ENCODE data around the gene SAFB2.

Gene SAFB2

GRCh38 chr19:5655412-5655811 is 32.8 kb upstream of the SAFB2 start:
- no peaks in the 10 kb centered on the region for H3K4me1 ChIP-seq (ENCODE audit: control insufficient read depth, low read length)
- no peak for TF ChIP-seq EZH2phosphoT487 (IDR thresholded peaks at IDR 0.05; ENCODE audit: borderline replicate concordance, low read length)
- no peak for TF ChIP-seq CTCF (IDR thresholded peaks at IDR 0.05; ENCODE audit: low read depth, low read length, poor library complexity, severe bottlenecking)
- H3K27me3 ChIP-seq (ENCODE audit: control insufficient read depth, low read length): no peaks in the 10 kb centered on the region
- no peaks in the 10 kb centered on the region; the same call in none of the 2 replicates for H3K79me2 ChIP-seq (ENCODE audit: control insufficient read depth, low read length)
- H3F3A ChIP-seq (ENCODE audit: control insufficient read depth, insufficient read depth): no peaks in the 10 kb centered on the region; the same call in 1 of the 2 replicates
- H3K36me3 ChIP-seq (ENCODE audit: control insufficient read depth, low read length): peaks cover 90% of the 10 kb centered on the region
- H3K4me3 ChIP-seq (ENCODE audit: low read length): no peak overlapping the region
- no peaks in the 10 kb centered on the region for H4K20me1 ChIP-seq (ENCODE audit: control insufficient read depth, insufficient read depth, low read depth, low read length)
- H3K4me2 ChIP-seq (ENCODE audit: low read length): no peak overlapping the region
- no peaks in the 10 kb centered on the region for H3K9me3 ChIP-seq (ENCODE audit: control insufficient read depth, insufficient read depth, low read length)
- H3K9me2 ChIP-seq (replicated peaks; ENCODE audit: control insufficient read depth, low read length): no peaks in the 10 kb centered on the region
- no peak overlapping the region for H3K27ac ChIP-seq (ENCODE audit: low read depth, low read length)

- H3K9me3 ChIP-seq (ENCODE audit: control insufficient read depth, insufficient read depth, low read length): no peaks in the 10 kb centered on the region
- H4K20me1 ChIP-seq (ENCODE audit: control insufficient read depth, insufficient read depth, low read depth, low read length): no peaks in the 10 kb centered on the region
- H3K4me3 ChIP-seq (ENCODE audit: low read length): no peak overlapping the region
- H3K27me3 ChIP-seq (ENCODE audit: control insufficient read depth, low read length): no peaks in the 10 kb centered on the region
- H3K79me2 ChIP-seq (ENCODE audit: control insufficient read depth, low read length): peaks cover under 1% of the 10 kb centered on the region
- TF ChIP-seq EZH2phosphoT487 (IDR thresholded peaks at IDR 0.05; ENCODE audit: borderline replicate concordance, low read length) (no peak), CTCF (IDR thresholded peaks at IDR 0.05; ENCODE audit: low read depth, low read length, poor library complexity, severe bottlenecking) (no peak)
- peaks cover 90% of the 10 kb centered on the region for H3K36me3 ChIP-seq (ENCODE audit: control insufficient read depth, low read length)
- no peaks in the 10 kb centered on the region for H3K9me2 ChIP-seq (replicated peaks; ENCODE audit: control insufficient read depth, low read length)
- no peaks in the 10 kb centered on the region for H3K4me1 ChIP-seq (ENCODE audit: control insufficient read depth, low read length)
- no peak overlapping the region for H3K27ac ChIP-seq (ENCODE audit: low read depth, low read length)
- H3F3A ChIP-seq (ENCODE audit: control insufficient read depth, insufficient read depth): no peaks in the 10 kb centered on the region; the same call in 1 of the 2 replicates
- H3K4me2 ChIP-seq (ENCODE audit: low read length): no peak overlapping the region
Measured at GRCh38 chr19:5654931-5655330, 32.4 kb upstream of the SAFB2 start.

GRCh38 chr19:5652261-5652660 is 29.7 kb upstream of the SAFB2 start:
- H3K9me3 ChIP-seq (ENCODE audit: control insufficient read depth, insufficient read depth, low read length): no peaks in the 10 kb centered on the region
- H3K27me3 ChIP-seq (ENCODE audit: control insufficient read depth, low read length): no peaks in the 10 kb centered on the region
- no peak overlapping the region for H3K4me3 ChIP-seq (ENCODE audit: low read length)
- H3K4me2 ChIP-seq (ENCODE audit: low read length): no peak overlapping the region
- no peaks in the 10 kb centered on the region for H3K4me1 ChIP-seq (ENCODE audit: control insufficient read depth, low read length)
- peaks cover 13% of the 10 kb centered on the region for H3K79me2 ChIP-seq (ENCODE audit: control insufficient read depth, low read length)
- TF ChIP-seq EZH2phosphoT487 (IDR thresholded peaks at IDR 0.05; ENCODE audit: borderline replicate concordance, low read length): no peak
- no peak for TF ChIP-seq CTCF (IDR thresholded peaks at IDR 0.05; ENCODE audit: low read depth, low read length, poor library complexity, severe bottlenecking)
- no peaks in the 10 kb centered on the region for H4K20me1 ChIP-seq (ENCODE audit: control insufficient read depth, insufficient read depth, low read depth, low read length)
- H3F3A ChIP-seq (ENCODE audit: control insufficient read depth, insufficient read depth): no peaks in the 10 kb centered on the region; the same call in 1 of the 2 replicates
- peaks cover 87% of the 10 kb centered on the region for H3K36me3 ChIP-seq (ENCODE audit: control insufficient read depth, low read length)
- no peak overlapping the region for H3K27ac ChIP-seq (ENCODE audit: low read depth, low read length)
- H3K9me2 ChIP-seq (replicated peaks; ENCODE audit: control insufficient read depth, low read length): no peaks in the 10 kb centered on the region
